ENCODE results near the gene TRIAP1.
"Not testable (repeated sequence)": the region's sequence is repeated elsewhere in the genome, so short reads cannot be mapped to it uniquely, and the experiment has no call there.

TRIAP1 gene

GRCh38 chr12:120468325-120468820, 22.2 kb upstream of the TRIAP1 start:
- DNase-seq = peak; percentile 5

DNA sequence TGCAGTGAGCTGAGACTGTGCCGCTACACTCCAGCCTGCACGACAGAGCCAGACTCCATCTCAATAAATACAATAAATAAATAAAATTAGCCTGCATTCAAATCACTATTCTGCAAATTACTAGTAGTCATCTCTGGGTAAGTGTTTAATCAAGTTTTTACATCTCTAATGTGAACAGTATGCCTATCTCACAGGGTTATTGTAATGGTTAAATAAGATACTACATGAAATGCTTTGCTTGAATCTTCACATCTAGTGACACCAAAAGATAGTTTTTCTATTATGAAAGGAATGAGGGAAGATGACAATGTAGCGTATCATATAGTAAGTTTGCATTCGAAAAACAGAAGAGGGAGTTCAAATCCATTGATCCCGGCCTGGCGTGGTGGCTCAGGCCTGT, 21.3 kb upstream of the TRIAP1 start:
- DNase-seq = no peak

DNA sequence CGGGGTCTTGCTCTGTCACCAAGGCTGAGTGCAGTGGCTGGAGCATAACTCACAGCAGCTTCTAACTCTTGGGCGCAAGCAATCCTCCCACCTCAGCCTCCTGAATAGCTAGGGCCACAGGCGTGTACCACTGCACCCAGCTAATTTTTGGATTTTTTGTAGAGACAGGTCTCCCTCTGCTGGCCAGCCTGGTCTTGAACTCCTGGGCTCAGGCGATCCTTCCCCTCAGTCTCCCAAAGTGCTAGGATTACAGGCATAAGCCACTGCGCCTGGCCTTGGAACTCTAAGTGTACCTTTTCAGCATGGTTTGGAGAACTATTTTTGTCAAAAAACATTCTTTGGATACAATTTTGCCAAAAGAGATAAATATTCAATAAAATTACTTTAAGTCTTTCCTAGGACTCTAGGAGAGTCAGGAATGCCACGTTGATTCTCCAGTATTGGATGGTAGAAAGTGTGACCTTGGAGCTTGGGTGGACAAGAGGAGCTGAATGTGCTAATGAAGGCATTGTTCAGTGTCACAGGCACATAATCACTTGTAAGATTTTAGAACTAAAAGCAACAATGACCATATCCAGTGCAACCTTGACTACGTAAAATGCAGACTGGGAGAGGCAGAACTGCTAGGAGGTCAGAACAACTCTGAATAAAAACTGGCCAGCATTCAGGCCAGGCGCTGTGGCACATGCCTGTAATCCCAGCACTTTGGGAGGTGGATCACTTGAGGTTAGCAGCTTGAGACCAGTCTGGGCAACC, 20.6 kb upstream of the TRIAP1 start:
- DNase-seq = peak; percentile 30

GRCh38 chr12:120465756-120466155, 19.6 kb upstream of the TRIAP1 start:
- no peak for DNase-seq

GRCh38 chr12:120463712-120464111, 17.5 kb upstream of the TRIAP1 start:
- DNase-seq = no peak

GRCh38 chr12:120462099-120462640, 16.0 kb upstream of the TRIAP1 start:
- no peak for DNase-seq

DNA sequence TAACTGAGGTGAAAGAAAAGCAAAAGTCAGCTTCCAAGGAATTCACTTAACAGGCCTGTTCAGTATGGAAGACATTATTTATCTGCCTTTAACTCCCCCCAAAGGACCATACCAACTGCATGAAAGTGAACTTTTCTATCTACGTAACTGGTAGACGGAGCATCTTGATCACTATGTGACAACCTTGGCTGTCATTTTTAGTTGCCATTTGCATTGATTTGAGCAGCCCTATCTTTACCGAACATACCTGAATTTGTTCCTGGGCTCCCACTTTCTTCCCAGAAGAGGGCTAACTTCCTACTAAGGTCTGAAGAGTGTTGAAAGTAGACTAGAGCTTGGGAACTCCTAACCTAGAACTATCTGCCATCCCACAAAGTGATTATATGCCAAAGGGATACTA, 14.0 kb upstream of the TRIAP1 start:
- no peak for DNase-seq

- no peak for DNase-seq
Measured at GRCh38 chr12:120457133-120457532, 10.9 kb upstream of the TRIAP1 start.

DNA sequence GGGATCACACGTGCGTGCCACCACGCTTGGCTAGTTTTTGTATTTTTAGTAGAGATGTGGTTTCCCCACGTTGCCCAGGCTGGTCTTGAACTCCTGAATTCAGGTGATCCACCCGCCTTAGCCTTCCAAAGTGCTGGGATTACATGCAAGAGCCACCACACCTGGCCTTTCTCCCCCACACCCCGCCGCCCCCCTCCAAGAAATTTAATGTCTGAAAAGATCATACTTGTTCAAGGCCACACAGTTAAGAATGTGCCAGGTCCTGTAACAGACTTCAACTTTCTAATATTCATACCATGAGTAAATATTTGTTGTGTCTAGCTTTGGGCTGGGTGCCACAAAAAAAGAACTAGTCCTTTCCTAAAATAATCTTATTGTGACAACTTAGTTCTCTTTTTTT, 9.1 kb upstream of the TRIAP1 start:
- no peak for DNase-seq

GRCh38 chr12:120453977-120454376, 7.8 kb upstream of the TRIAP1 start:
- peak; percentile 22 for DNase-seq

- no peak for DNase-seq
Measured at GRCh38 chr12:120453060-120453750, 7.0 kb upstream of the TRIAP1 start.

DNA sequence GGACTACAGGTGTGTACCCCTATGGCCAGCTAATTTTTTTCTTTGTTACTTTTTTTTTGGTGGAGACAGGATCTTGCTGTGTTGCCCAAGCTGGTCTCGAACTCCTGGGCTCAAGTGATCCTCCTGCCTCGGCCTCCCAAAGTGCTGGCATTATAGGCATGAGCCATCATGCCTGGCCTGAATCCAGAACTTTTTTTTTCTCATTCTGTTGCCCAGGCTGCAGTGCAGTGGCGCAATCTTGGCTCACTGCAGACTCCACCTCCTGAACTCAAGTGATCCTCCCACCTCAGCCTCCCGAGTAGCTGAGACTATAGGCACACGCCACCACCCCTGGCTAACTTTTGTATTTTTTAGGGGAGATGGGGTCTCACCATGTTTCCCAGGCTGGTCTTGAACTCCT, 6.3 kb upstream of the TRIAP1 start:
- DNase-seq = not testable (repeated sequence)

- no peak for DNase-seq
Measured at GRCh38 chr12:120447992-120448391, 1.8 kb upstream of the TRIAP1 start.

DNA sequence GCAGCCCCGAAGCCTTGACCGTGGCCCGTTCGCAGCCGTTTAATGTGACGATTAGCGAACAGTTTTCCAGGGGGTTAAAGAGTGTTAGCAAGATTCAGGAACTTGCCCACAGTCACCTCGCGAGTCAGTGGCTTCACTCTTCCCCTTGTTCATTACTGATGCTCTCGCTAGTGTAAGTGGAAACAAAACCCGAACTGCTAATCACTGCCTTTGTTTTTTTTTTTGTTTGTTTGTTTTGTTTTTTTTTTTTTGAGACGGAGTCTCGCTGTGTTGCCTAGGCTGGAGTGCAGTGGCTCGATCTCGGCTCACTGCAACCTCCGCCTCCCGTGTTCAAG, 627 bp upstream of the TRIAP1 start:
- not testable (repeated sequence) for DNase-seq

DNA sequence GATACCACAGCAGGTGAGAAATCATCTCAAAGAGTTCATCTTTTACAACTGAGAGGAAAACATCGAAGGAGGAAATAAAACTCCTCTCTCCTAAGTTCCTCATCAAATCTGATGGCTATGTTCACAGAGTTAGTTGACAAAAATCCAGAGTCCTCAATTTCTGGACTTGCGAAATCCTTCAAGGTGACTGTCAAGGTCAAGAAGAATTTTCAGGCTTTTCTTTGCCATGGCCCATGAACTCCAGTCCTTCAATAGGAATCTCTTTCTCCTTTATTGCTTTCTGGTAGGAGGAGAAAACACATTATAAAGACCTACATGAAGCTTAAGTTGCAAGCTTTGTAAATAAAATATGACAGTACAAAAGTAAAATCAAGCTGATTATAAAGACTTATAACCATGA, 1.5 kb downstream of the TRIAP1 start:
- DNase-seq = no peak

GRCh38 chr12:120439646-120440247, 6.4 kb downstream of the TRIAP1 start:
- peak; percentile 71 for DNase-seq

DNA sequence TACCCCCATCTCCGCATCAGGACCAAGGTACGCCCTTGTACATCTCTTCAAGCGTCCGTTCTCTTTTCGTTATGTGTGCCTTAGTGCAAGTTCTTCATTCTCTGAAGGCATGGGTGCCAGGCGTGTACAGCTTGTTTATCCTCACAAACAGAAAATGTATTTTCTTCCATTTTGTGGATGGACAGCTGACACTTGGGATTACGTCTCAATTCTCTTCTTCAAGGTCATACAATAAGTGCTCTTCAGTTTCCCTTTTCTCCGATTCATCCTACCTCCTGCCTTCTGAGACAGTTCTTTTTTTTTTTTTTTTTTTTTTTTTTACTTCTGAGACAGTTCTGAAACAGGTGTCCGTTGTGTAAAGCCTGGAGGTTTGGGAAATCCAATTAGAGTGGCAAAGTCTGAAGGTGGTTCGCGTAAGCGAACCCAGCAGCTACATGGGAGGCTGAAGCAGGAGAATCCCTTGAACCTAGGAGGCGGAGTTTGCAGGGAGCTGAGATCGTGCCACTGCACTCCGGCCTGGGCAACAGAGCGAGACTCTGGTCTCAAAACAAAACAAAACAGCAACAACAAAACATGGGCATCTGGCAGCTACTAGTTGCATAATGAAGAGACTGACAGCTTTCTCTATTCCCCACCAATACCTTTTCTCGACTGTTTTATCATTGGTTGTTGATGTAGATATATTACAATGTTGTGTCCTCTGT, 7.5 kb downstream of the TRIAP1 start:
- DNase-seq = no peak

DNA sequence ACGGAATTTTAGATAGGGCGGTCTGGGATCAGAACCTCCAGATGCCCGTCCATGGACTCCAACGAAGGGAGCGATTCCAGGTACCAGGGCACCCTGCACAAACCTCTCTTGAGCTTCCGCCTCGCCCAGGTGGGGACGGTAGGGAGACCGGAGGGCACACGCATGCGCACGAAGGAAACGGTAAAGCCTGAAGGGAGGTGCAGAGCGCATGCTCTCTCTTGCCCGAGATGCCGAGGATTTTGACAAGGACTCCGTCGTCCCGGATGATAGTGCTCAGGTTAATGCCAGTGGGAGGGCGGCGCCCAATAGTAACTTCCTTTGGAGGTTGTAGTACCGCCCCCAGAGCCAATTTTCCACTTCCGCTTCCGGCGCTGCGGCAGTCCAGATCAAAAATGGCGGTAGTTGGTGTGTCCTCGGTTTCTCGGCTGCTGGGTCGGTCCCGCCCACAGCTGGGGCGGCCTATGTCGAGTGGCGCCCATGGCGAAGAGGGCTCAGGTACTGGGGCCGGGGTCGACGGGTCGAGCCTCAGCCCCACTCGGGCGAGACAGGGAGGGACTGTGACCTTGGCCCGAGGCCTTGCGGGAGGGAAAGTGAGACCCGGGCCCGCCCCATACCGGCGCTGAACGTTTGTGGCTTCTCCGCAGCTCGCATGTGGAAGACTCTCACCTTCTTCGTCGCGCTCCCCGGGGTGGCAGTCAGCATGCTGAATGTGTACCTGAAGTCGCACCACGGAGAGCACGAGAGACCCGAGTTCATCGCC, 8.3 kb downstream of the TRIAP1 start, which contains the start of gene COX6A1:
Gene COX6A1, plus strand, starts transcription at position 379 of the 760 bp plus-strand sequence. Its CDS starts 14 bp downstream, at position 393.
- peak; percentile 99 for DNase-seq

- DNase-seq = no peak
Measured at GRCh38 chr12:120432772-120433525, 13.2 kb downstream of the TRIAP1 start.

DNA sequence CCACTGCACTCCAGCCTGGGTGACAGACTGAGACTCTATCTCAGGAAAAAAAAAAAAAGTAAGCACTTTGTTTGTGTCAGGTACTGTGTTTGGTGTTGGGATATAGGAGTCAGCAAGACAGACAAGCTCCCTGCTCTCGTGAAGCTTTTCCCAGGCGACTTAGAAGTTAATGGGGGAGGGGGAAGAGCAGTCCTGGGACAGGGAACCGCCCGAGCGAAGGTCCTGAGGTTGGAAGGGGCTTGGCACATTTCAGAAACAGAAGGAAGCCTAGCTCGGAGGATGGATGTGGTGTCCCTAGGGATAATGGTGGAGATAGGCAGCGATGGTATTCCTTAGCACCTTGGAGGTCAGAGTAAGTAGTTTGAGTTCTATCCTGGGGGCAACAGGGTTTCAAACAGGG, 16.8 kb downstream of the TRIAP1 start:
- DNase-seq = no peak

- DNase-seq = no peak
Measured at GRCh38 chr12:120428597-120429229, 17.5 kb downstream of the TRIAP1 start.
